OCI-LY3 (cell line): ENCODE data around the gene CCNQ.

Source experiments
- H2AFZ ChIP-seq: fragments of 200-600, 300-600 bp; shearing (Covaris generic); 2 replicates; pipeline ENCODE4 v1.6.0; 2014; ENCODE audit warnings: antibody characterized with exemption, low read depth, low read length
- H3K27ac ChIP-seq: fragments of 200-600, 300-600 bp; sonication (generic); 2 replicates; pipeline ENCODE4 v1.5.1; 2014; ENCODE audit warnings: mild to moderate bottlenecking, low read length, moderate library complexity, mixed read lengths
- H3K27me3 ChIP-seq: fragments of 200-600, 300-600 bp; sonication (generic); 2 replicates; pipeline ENCODE4 v1.6.1; 2014; ENCODE audit warnings: low read depth, low read length, mixed read lengths
- H3K36me3 ChIP-seq: fragments of 200-600, 300-600 bp; sonication (generic); replicated peaks from 2 replicates; pipeline ENCODE3; 2014; ENCODE audit warnings: low read depth, low read length, mixed read lengths
- H3K4me1 ChIP-seq: fragments of 300-600, 200-600 bp; sonication (generic); 2 replicates; pipeline ENCODE4 v1.6.1; 2014; ENCODE audit warnings: low read length, mixed read lengths
- H3K4me2 ChIP-seq: fragments of 200-600, 300-600 bp; sonication (generic); 2 replicates; pipeline ENCODE4 v1.6.1; 2014; ENCODE audit warnings: low read length, mixed read lengths
- H3K4me3 ChIP-seq: fragments of 300-600, 200-600 bp; sonication (generic); 2 replicates; pipeline ENCODE4 v1.5.1; 2014; ENCODE audit warnings: antibody characterized with exemption, mild to moderate bottlenecking, low read length, moderate library complexity
- H3K79me2 ChIP-seq: fragments of 300-600, 200-600 bp; shearing (Covaris generic); 2 replicates; pipeline ENCODE4 v1.6.1; 2014; ENCODE audit warnings: mild to moderate bottlenecking, low read length, mixed read lengths
- H3K9ac ChIP-seq: fragments of 300-600, 200-600 bp; shearing (Covaris generic); 2 replicates; pipeline ENCODE4 v1.6.0; 2014; ENCODE audit warnings: mild to moderate bottlenecking, low read length, moderate library complexity
- H3K9me3 ChIP-seq: fragments of 200-600, 300-600 bp; shearing (Covaris generic); 2 replicates; pipeline ENCODE4 v1.6.1; 2014; ENCODE audit warnings: low read length, mixed read lengths; ENCODE audit not compliant: insufficient read depth
- H4K20me1 ChIP-seq: fragments of 200-600, 300-600 bp; sonication (generic); 2 replicates; pipeline ENCODE4 v1.6.1; 2016; ENCODE audit warnings: low read length, mixed read lengths; ENCODE audit not compliant: insufficient read depth
- CTCF ChIP-seq: fragments of 200-600, 300-600 bp; sonication (generic); IDR thresholded peaks from 2 replicates; pipeline ENCODE4 v1.5.1; 2014; ENCODE audit warnings: antibody characterized with exemption, low read length, low read depth
- EZH2phosphoT487 ChIP-seq: fragments of 200-600 bp; shearing (Covaris generic); IDR thresholded peaks from 2 replicates; pipeline ENCODE4 v1.6.1; 2018; ENCODE audit warnings: antibody characterized with exemption, mixed run types, low read depth

The CCNQ gene

GRCh38 chrX:153645151-153645550 lies 46.2 kb upstream of the CCNQ start:
- H3K4me3 ChIP-seq, result no peak overlapping the region
- no peak overlapping the region for H2AFZ ChIP-seq
- H3K36me3 ChIP-seq, result no peaks in the 10 kb centered on the region
- H3K27me3 ChIP-seq, result peaks cover 4% of the 10 kb centered on the region; the same call in 1 of the 2 replicates
- no peaks in the 10 kb centered on the region for H4K20me1 ChIP-seq
- no peak overlapping the region for H3K9ac ChIP-seq
- no peak overlapping the region for H3K27ac ChIP-seq
- TF ChIP-seq CTCF (no peak), EZH2phosphoT487 (no peak)
- no peaks in the 10 kb centered on the region for H3K79me2 ChIP-seq
- H3K4me2 ChIP-seq, result no peak overlapping the region
- peaks cover 13% of the 10 kb centered on the region; the same call in 1 of the 2 replicates for H3K4me1 ChIP-seq
- H3K9me3 ChIP-seq, result no peaks in the 10 kb centered on the region

- Histone ChIP-seq H3K9me3 (no peaks in the 10 kb centered on the region), H3K36me3 (no peaks in the 10 kb centered on the region), H3K4me2 (no peak overlapping the region), H3K4me3 (no peak overlapping the region), H2AFZ (no peak overlapping the region), H3K4me1 (peaks cover 13% of the 10 kb centered on the region; the same call in 1 of the 2 replicates), H3K9ac (no peak overlapping the region), H4K20me1 (no peaks in the 10 kb centered on the region), H3K27me3 (peaks cover 4% of the 10 kb centered on the region; the same call in 1 of the 2 replicates), H3K79me2 (no peaks in the 10 kb centered on the region), H3K27ac (no peak overlapping the region)
- TF ChIP-seq EZH2phosphoT487 (no peak), CTCF (no peak)
These were observed 45.6 kb upstream of the CCNQ start for GRCh38 chrX:153644356-153645125.

GRCh38 chrX:153643431-153644351 lies 44.8 kb upstream of the CCNQ start:
- peaks cover 4% of the 10 kb centered on the region; the same call in 1 of the 2 replicates for H3K27me3 ChIP-seq
- H3K4me1 ChIP-seq, result peaks cover 13% of the 10 kb centered on the region; the same call in 1 of the 2 replicates
- no peak overlapping the region for H3K4me3 ChIP-seq
- TF ChIP-seq CTCF, result no peak
- no peak for TF ChIP-seq EZH2phosphoT487
- no peaks in the 10 kb centered on the region for H3K9me3 ChIP-seq
- H2AFZ ChIP-seq, result no peak overlapping the region
- H3K36me3 ChIP-seq, result no peaks in the 10 kb centered on the region
- H4K20me1 ChIP-seq, result no peaks in the 10 kb centered on the region
- H3K27ac ChIP-seq, result no peak overlapping the region
- no peak overlapping the region for H3K4me2 ChIP-seq
- H3K9ac ChIP-seq, result no peak overlapping the region
- H3K79me2 ChIP-seq, result no peaks in the 10 kb centered on the region
